Measurements from ENCODE around the gene HIPK2. TPM values are rescaled to one million over a fixed set of nuclear protein-coding genes. Genes with fewer than 3 reads are reported as not detected.

HIPK2 gene
- total and polyA plus RNA-seq, 2 of the 4 experiments (the other 2 are of a cell fraction) = 22.0 to 27.1 TPM

- in situ Hi-C loops (cut with MboI; ENCODE audit: low sequenced_read_pairs) (no loop called here), intact Hi-C loops (cut with micrococcal nuclease) (no loop called here), dilution Hi-C loops (cut with HindIII; ENCODE audit: low sequenced_read_pairs, unreplicated experiment) (no loop called here)
- H4K20me1 ChIP-seq (ENCODE audit: insufficient read depth, low read length) = peaks cover 86% of the 10 kb centered on the region
- no peak overlapping the region for H3K56ac ChIP-seq (ENCODE audit: extremely low read depth, insufficient read depth, low read length)
- no peak overlapping the region for H3K9ac ChIP-seq (ENCODE audit: low read depth, low read length)
- no peak overlapping the region for H4K91ac ChIP-seq (ENCODE audit: insufficient read depth, low read depth, low read length)
- H2AK9ac ChIP-seq (replicated peaks; ENCODE audit: low read depth, low read length, poor library complexity) = no peak overlapping the region
- no peak overlapping the region for H4K5ac ChIP-seq (ENCODE audit: low read depth, low read length)
- H3K27ac ChIP-seq (ENCODE audit: insufficient read depth, low read length) = 0 out of 2 replicates have a peak overlapping the region, but pooled peaks have one; percentile 10
- ChIA-PET CTCF (no interaction called here), POLR2A (ENCODE audit: unreplicated experiment) (no interaction called here)
- no peak overlapping the region for H2BK20ac ChIP-seq (ENCODE audit: low read depth, low read length)
- H3K18ac ChIP-seq (ENCODE audit: low read depth, low read length) = no peak overlapping the region
- TF ChIP-seq SMC3 (IDR thresholded peaks at IDR 0.05; ENCODE audit: low read depth, low read length) (no peak), MAFK (IDR thresholded peaks at IDR 0.05; ENCODE audit: low read depth, low read length) (no peak), RCOR1 (IDR thresholded peaks at IDR 0.05; ENCODE audit: insufficient replicate concordance, low read length) (no peak), FOS (IDR thresholded peaks at IDR 0.05; ENCODE audit: low read depth, low read length) (no peak), MXI1 (IDR thresholded peaks at IDR 0.05; ENCODE audit: borderline replicate concordance, low read depth, low read length) (no peak)
- H3K36me3 ChIP-seq (ENCODE audit: control insufficient read depth, insufficient read depth, low read length) = peaks cover 15% of the 10 kb centered on the region
- no peak overlapping the region for H3K14ac ChIP-seq (replicated peaks; ENCODE audit: low read depth, low read length)
- DNase-seq (peak; percentile 52), ATAC-seq (ENCODE audit: low read depth) (no peak; the same call in 1 of the 2 replicates)
- no peaks in the 10 kb centered on the region for H3K27me3 ChIP-seq (ENCODE audit: control insufficient read depth, insufficient read depth, low read length)
- peak overlapping the region; percentile 44; the same call in 1 of the 2 replicates for H3K4me2 ChIP-seq (ENCODE audit: low read depth, low read length)
- H2AFZ ChIP-seq (replicated peaks; ENCODE audit: low read length, poor library complexity) = no peak overlapping the region
- no peak overlapping the region for H3K4ac ChIP-seq (ENCODE audit: low read depth, low read length)
- 0 out of 2 replicates have a peak overlapping the region, but pooled peaks have one; percentile 5 for H2AK5ac ChIP-seq (ENCODE audit: low read depth, low read length)
- no peak overlapping the region for H3K4me3 ChIP-seq (ENCODE audit: insufficient read depth, low read depth, low read length)
- peaks cover 36% of the 10 kb centered on the region for H3K9me1 ChIP-seq (ENCODE audit: insufficient read depth, low read length)
- no peak overlapping the region for H2BK120ac ChIP-seq (ENCODE audit: low read depth, low read length)
- no peak overlapping the region; the same call in 1 of the 2 replicates for H3K23ac ChIP-seq (ENCODE audit: low read depth, low read length)
- BruUV-seq (replicated peaks) = no TSS peak
- 53% methylated on average over 5 of the region's 12 CpGs; no CpG with 5 or more reads in 1 of the 2 experiments for WGBS, 2 experiments (ENCODE audit: extremely low coverage in 2 of 2, insufficient read length in 1 of 2)
- no peak overlapping the region for H4K8ac ChIP-seq (ENCODE audit: low read depth in 2 of 2, low read length in 2 of 2)
- H3K9me3 ChIP-seq (ENCODE audit: control insufficient read depth, insufficient read depth, low read length) = no peaks in the 10 kb centered on the region
- peaks cover 32 to 86% of the 10 kb centered on the region in 2 experiments for H3K79me1 ChIP-seq (ENCODE audit: low read depth in 1 of 2, low read length in 2 of 2)
- H2BK15ac ChIP-seq (ENCODE audit: low read depth, low read length) = no peak overlapping the region
- H2BK5ac ChIP-seq (ENCODE audit: low read depth, low read length, poor library complexity, severe bottlenecking) = no peak overlapping the region
- peaks cover 26% of the 10 kb centered on the region for H3K4me1 ChIP-seq (ENCODE audit: control insufficient read depth, insufficient read depth, low read length)
These were observed 57.0 kb downstream of the HIPK2 start for GRCh38 chr7:139720705-139721231.

Data from IMR-90 (cell line).